Trophoblast cell (in vitro differentiated cells and primary cell): ENCODE data around the gene SEMA3C.

Experiments
- DNase-seq, 2 donors: peaks; one replicate each; pipeline ENCODE4 v3.0.0-alpha.2; 2016
- H2AFZ ChIP-seq: 2 replicates; pipeline ENCODE4 v1.6.1; 2013; ENCODE audit warnings: low read length, moderate library complexity, mild to moderate bottlenecking; ENCODE audit not compliant: insufficient read depth, poor library complexity
- H2AK5ac ChIP-seq: 2 replicates; pipeline ENCODE4 v1.6.1; 2013; ENCODE audit warnings: mild to moderate bottlenecking, low read length
- H2BK120ac ChIP-seq: 2 replicates; pipeline ENCODE4 v1.6.1; 2013; ENCODE audit warnings: low read length, mild to moderate bottlenecking, moderate library complexity; ENCODE audit not compliant: insufficient read depth, poor library complexity
- H2BK12ac ChIP-seq: 2 replicates; pipeline ENCODE4 v1.6.1; 2013; ENCODE audit warnings: mild to moderate bottlenecking, low read length, moderate library complexity
- H2BK5ac ChIP-seq: 2 replicates; pipeline ENCODE4 v1.6.1; 2013; ENCODE audit warnings: low read length, low read depth, moderate library complexity, mild to moderate bottlenecking; ENCODE audit not compliant: poor library complexity
- H3K14ac ChIP-seq: 2 replicates; pipeline ENCODE4 v1.6.1; 2013; ENCODE audit warnings: mild to moderate bottlenecking, low read length
- H3K18ac ChIP-seq: 2 replicates; pipeline ENCODE4 v1.6.1; 2013; ENCODE audit warnings: mild to moderate bottlenecking, low read length
- H3K23ac ChIP-seq: 2 replicates; pipeline ENCODE4 v1.6.1; 2013; ENCODE audit warnings: low read length
- H3K27ac ChIP-seq: 2 replicates; pipeline ENCODE4 v1.5.1; 2013; ENCODE audit warnings: low read depth, mild to moderate bottlenecking, inconsistent platforms, low read length, moderate library complexity
- H3K27me3 ChIP-seq: 2 replicates; pipeline ENCODE4 v1.6.1; 2013; ENCODE audit warnings: inconsistent platforms, mild to moderate bottlenecking, low read length, moderate library complexity; ENCODE audit not compliant: insufficient read depth
- H3K36me3 ChIP-seq, 2 experiments: 1 replicate in 1 of 2; 2 replicates in 1 of 2; pipeline ENCODE4 v1.6.1; 2013; ENCODE audit warnings: low read length in 2 of 2, mild to moderate bottlenecking in 2 of 2, moderate library complexity in 1 of 2; ENCODE audit not compliant: insufficient read depth in 2 of 2, control insufficient read depth in 1 of 2
- H3K4ac ChIP-seq: 2 replicates; pipeline ENCODE4 v1.6.1; 2013; ENCODE audit warnings: low read depth, mild to moderate bottlenecking, low read length, moderate library complexity
- H3K4me1 ChIP-seq, 2 experiments: 1 replicate in 1 of 2; 2 replicates in 1 of 2; pipeline ENCODE4 v1.6.1; 2013; ENCODE audit warnings: low read length in 2 of 2, mild to moderate bottlenecking in 2 of 2, moderate library complexity in 1 of 2; ENCODE audit not compliant: insufficient read depth in 2 of 2, control insufficient read depth in 1 of 2
- H3K4me2 ChIP-seq: 2 replicates; pipeline ENCODE4 v1.6.1; 2013; ENCODE audit warnings: inconsistent platforms, mild to moderate bottlenecking, low read length, moderate library complexity
- H3K4me3 ChIP-seq: 2 replicates; pipeline ENCODE4 v1.5.1; 2013; ENCODE audit warnings: mild to moderate bottlenecking, low read depth, low read length, inconsistent platforms
- H3K79me1 ChIP-seq: one replicate; pipeline ENCODE4 v1.6.1; 2013; ENCODE audit warnings: low read length
- H3K79me2 ChIP-seq: 2 replicates; pipeline ENCODE4 v1.6.1; 2013; ENCODE audit warnings: low read length, mild to moderate bottlenecking; ENCODE audit not compliant: control insufficient read depth, insufficient read depth, poor library complexity
- H3K9ac ChIP-seq: 2 replicates; pipeline ENCODE4 v1.6.1; 2013; ENCODE audit warnings: mild to moderate bottlenecking, low read length
- H3K9me3 ChIP-seq: 2 replicates; pipeline ENCODE4 v1.6.1; 2013; ENCODE audit warnings: low read depth, mild to moderate bottlenecking, control low read depth, inconsistent platforms, low read length; ENCODE audit not compliant: insufficient read depth
- H4K12ac ChIP-seq: 2 replicates; pipeline ENCODE4 v1.6.1; 2013; ENCODE audit warnings: low read depth, mild to moderate bottlenecking, low read length, moderate library complexity
- H4K8ac ChIP-seq: 2 replicates; pipeline ENCODE4 v1.6.1; 2013; ENCODE audit warnings: low read depth, mild to moderate bottlenecking, low read length, moderate library complexity
- H4K91ac ChIP-seq: one replicate; pipeline ENCODE4 v1.6.1; 2013; ENCODE audit warnings: low read depth, mild to moderate bottlenecking, low read length, moderate library complexity
- WGBS: extraction: QIAGEN DNeasy Blood & Tissue Kit; methylation state at CpG from one replicate; pipeline ENCODE4 v1.1.7; 2013; ENCODE audit warnings: missing lambda C conversion rate; ENCODE audit not compliant: insufficient read length, insufficient coverage; ENCODE audit errors: extremely low coverage; 5-methylcytosine and 5-hydroxymethylcytosine counted together

The SEMA3C gene

GRCh38 chr7:80881351-80881900 lies 37.4 kb downstream of the SEMA3C start:
- no peak overlapping the region for H3K23ac ChIP-seq
- no peaks in the 10 kb centered on the region for H3K79me2 ChIP-seq
- no CpG with 5 or more reads among the region's 1 CpG for WGBS
- no peak for DNase-seq
- peak overlapping the region; percentile 24 for H2BK120ac ChIP-seq
- no peak overlapping the region for H3K14ac ChIP-seq
- no peak overlapping the region for H3K9ac ChIP-seq
- H2BK5ac ChIP-seq: no peak overlapping the region
- no peak overlapping the region for H3K4me3 ChIP-seq
- H3K18ac ChIP-seq: no peak overlapping the region
- no peak overlapping the region for H2AK5ac ChIP-seq
- peak overlapping the region; percentile 37 for H3K27ac ChIP-seq
- no peak overlapping the region for H4K12ac ChIP-seq
- H4K8ac ChIP-seq: no peak overlapping the region
- H3K9me3 ChIP-seq: no peaks in the 10 kb centered on the region
- H3K36me3 ChIP-seq: no peaks in the 10 kb centered on the region
- no peak overlapping the region for H3K4ac ChIP-seq
- peaks cover 7 to 8% of the 10 kb centered on the region in 2 experiments for H3K4me1 ChIP-seq
- H4K91ac ChIP-seq: no peak overlapping the region
- no peak overlapping the region for H3K4me2 ChIP-seq
- no peak overlapping the region for H2AFZ ChIP-seq
- H3K27me3 ChIP-seq: no peaks in the 10 kb centered on the region
- H2BK12ac ChIP-seq: no peak overlapping the region
- H3K79me1 ChIP-seq: peaks cover 18% of the 10 kb centered on the region

- no peak overlapping the region for H3K9ac ChIP-seq
- no peak overlapping the region for H3K4me3 ChIP-seq
- H3K14ac ChIP-seq: no peak overlapping the region
- H3K4ac ChIP-seq: no peak overlapping the region
- peak; percentile 27 to 38 for DNase-seq
- H3K27ac ChIP-seq: peak overlapping the region; percentile 71
- H3K27me3 ChIP-seq: no peaks in the 10 kb centered on the region
- no peaks in the 10 kb centered on the region for H3K9me3 ChIP-seq
- no peak overlapping the region for H4K8ac ChIP-seq
- no peaks in the 10 kb centered on the region for H3K79me2 ChIP-seq
- no peak overlapping the region for H4K12ac ChIP-seq
- H3K18ac ChIP-seq: no peak overlapping the region
- H2BK5ac ChIP-seq: no peak overlapping the region
- peaks cover 5 to 8% of the 10 kb centered on the region in 2 experiments for H3K4me1 ChIP-seq
- no peak overlapping the region for H2BK12ac ChIP-seq
- peak overlapping the region; percentile 33 for H2BK120ac ChIP-seq
- peaks cover 14% of the 10 kb centered on the region for H3K79me1 ChIP-seq
- no peak overlapping the region for H2AFZ ChIP-seq
- no peak overlapping the region for H2AK5ac ChIP-seq
- H3K4me2 ChIP-seq: no peak overlapping the region
- peaks cover 0 to under 1% of the 10 kb centered on the region in 2 experiments for H3K36me3 ChIP-seq
- no CpG with 5 or more reads among the region's 5 CpGs for WGBS
- no peak overlapping the region for H3K23ac ChIP-seq
- no peak overlapping the region for H4K91ac ChIP-seq
Observed at GRCh38 chr7:80879849-80880248, 39.0 kb downstream of the SEMA3C start.

GRCh38 chr7:80876894-80877414 lies 41.9 kb downstream of the SEMA3C start:
- H3K36me3 ChIP-seq: peaks cover 0 to 4% of the 10 kb centered on the region in 2 experiments
- peak; percentile 42 to 87 for DNase-seq
- H3K4me2 ChIP-seq: no peak overlapping the region
- H4K91ac ChIP-seq: no peak overlapping the region
- H3K14ac ChIP-seq: no peak overlapping the region
- H3K18ac ChIP-seq: no peak overlapping the region
- no peak overlapping the region for H2BK120ac ChIP-seq
- no peak overlapping the region for H2AK5ac ChIP-seq
- H3K23ac ChIP-seq: no peak overlapping the region
- no peak overlapping the region for H3K4me3 ChIP-seq
- no peaks in the 10 kb centered on the region for H3K27me3 ChIP-seq
- H4K12ac ChIP-seq: no peak overlapping the region
- H3K79me2 ChIP-seq: no peaks in the 10 kb centered on the region
- peak overlapping the region; percentile 12 for H3K27ac ChIP-seq
- H4K8ac ChIP-seq: no peak overlapping the region
- no peaks in the 10 kb centered on the region for H3K9me3 ChIP-seq
- no peak overlapping the region for H2BK12ac ChIP-seq
- H3K79me1 ChIP-seq: peaks cover 9% of the 10 kb centered on the region
- peaks cover 5 to 10% of the 10 kb centered on the region in 2 experiments for H3K4me1 ChIP-seq
- H3K9ac ChIP-seq: no peak overlapping the region
- WGBS: no CpG with 5 or more reads among the region's 5 CpGs
- no peak overlapping the region for H3K4ac ChIP-seq
- peak overlapping the region; percentile 9 for H2BK5ac ChIP-seq
- H2AFZ ChIP-seq: no peak overlapping the region

- Histone ChIP-seq H3K4me2 (no peak overlapping the region), H3K79me1 (peaks cover 6% of the 10 kb centered on the region), H2AK5ac (no peak overlapping the region), H3K14ac (peak overlapping the region; percentile 25), H4K8ac (no peak overlapping the region), H3K79me2 (no peaks in the 10 kb centered on the region), H3K18ac (no peak overlapping the region), H2AFZ (no peak overlapping the region), H3K4ac (no peak overlapping the region), H3K9me3 (no peaks in the 10 kb centered on the region), H3K23ac (no peak overlapping the region), H3K4me1 (peaks cover 5 to 10% of the 10 kb centered on the region in 2 experiments), H3K36me3 (peaks cover 0 to 4% of the 10 kb centered on the region in 2 experiments), H3K27me3 (no peaks in the 10 kb centered on the region), H2BK5ac (no peak overlapping the region), H4K12ac (no peak overlapping the region), H2BK12ac (peak overlapping the region; percentile 36), H3K27ac (no peak overlapping the region), H2BK120ac (peak overlapping the region; percentile 6), H3K4me3 (no peak overlapping the region), H4K91ac (no peak overlapping the region), H3K9ac (no peak overlapping the region)
- WGBS: no CpG with 5 or more reads among the region's 9 CpGs
- no peak for DNase-seq
Observed at GRCh38 chr7:80875537-80876120, 43.2 kb downstream of the SEMA3C start.
